Endothelial cell (in vitro differentiated cells): ENCODE data around the gene RABL2B. TPM values are rescaled to one million over a fixed set of nuclear protein-coding genes. Genes with fewer than 3 reads are reported as not detected.

ENCODE experiments used
- DNase-seq: peaks from one replicate; pipeline ENCODE4 v3.0.0; 2021; ENCODE audit warnings: low spot score
- H3K27ac Mint-ChIP-seq: one replicate; pipeline ENCODE4 v1.8.0; 2021; ENCODE audit warnings: mixed read lengths, inconsistent platforms; ENCODE audit not compliant: unreplicated experiment
- H3K27me3 Mint-ChIP-seq: one replicate; pipeline ENCODE4 v1.8.0; 2021; ENCODE audit warnings: mild to moderate bottlenecking, moderate library complexity, mixed read lengths, inconsistent platforms; ENCODE audit not compliant: unreplicated experiment
- H3K36me3 Mint-ChIP-seq: one replicate; pipeline ENCODE4 v1.8.0; 2021; ENCODE audit warnings: mild to moderate bottlenecking, low read depth, mixed read lengths, inconsistent platforms; ENCODE audit not compliant: unreplicated experiment
- H3K4me1 Mint-ChIP-seq: one replicate; pipeline ENCODE4 v1.8.0; 2021; ENCODE audit warnings: mild to moderate bottlenecking, mixed read lengths, inconsistent platforms; ENCODE audit not compliant: unreplicated experiment
- H3K4me3 Mint-ChIP-seq: one replicate; pipeline ENCODE4 v1.8.0; 2021; ENCODE audit warnings: mild to moderate bottlenecking, mixed read lengths, inconsistent platforms; ENCODE audit not compliant: unreplicated experiment
- H3K9me3 Mint-ChIP-seq: one replicate; pipeline ENCODE4 v1.8.0; 2021; ENCODE audit warnings: mixed read lengths, inconsistent platforms; ENCODE audit not compliant: unreplicated experiment
- total RNA-seq: library from RNA; stranded (reverse); fragmentation: NEBNext Ultra II Directional; extraction: Animal tissue kit (Norgen Biotek cat#: 25700); gene quantifications from one replicate; pipeline ENCODE4 v1.2.1, GENCODE V29; 2021; ENCODE audit not compliant: unreplicated experiment
- TF ChIP-seq, protein P1 (sequence below): fragments of 200-600 bp; sonication (generic); IDR thresholded peaks from one replicate; pipeline ENCODE4 v1.5.0; 2021; ENCODE audit warnings: antibody characterized with exemption; ENCODE audit not compliant: unreplicated experiment

Gene RABL2B
- total RNA-seq, 1 donor from 2014 or later: 31.1 TPM

DNA sequence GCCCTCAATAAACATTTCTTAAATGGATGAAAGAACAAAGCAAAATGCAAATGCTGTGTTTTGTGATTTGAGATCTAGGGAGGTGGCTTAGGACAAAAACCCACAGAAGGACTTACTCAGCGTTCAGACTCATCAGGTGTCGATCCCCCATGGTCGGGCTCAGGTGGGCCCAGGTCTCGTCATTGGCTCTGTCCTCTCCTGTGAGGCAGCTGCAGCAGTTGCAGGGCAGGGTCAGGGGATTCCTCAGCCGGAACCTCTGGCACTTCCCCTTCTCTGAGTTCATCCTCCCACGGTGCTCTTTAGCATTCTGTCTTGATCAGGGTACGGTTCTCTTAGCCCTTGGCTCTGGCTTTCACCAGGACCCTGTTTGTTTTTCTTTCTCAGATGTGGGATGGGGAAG, 59.4 kb downstream of the RABL2B start:
- Mint-ChIP-seq H3K27me3 (peaks cover 59% of the 10 kb centered on the region), H3K4me1 (peaks cover 22% of the 10 kb centered on the region), H3K27ac (peak overlapping the region; percentile 71), H3K36me3 (peaks cover 62% of the 10 kb centered on the region), H3K9me3 (no peaks in the 10 kb centered on the region), H3K4me3 (peak overlapping the region; percentile 72)
- TF ChIP-seq, protein P1, sequence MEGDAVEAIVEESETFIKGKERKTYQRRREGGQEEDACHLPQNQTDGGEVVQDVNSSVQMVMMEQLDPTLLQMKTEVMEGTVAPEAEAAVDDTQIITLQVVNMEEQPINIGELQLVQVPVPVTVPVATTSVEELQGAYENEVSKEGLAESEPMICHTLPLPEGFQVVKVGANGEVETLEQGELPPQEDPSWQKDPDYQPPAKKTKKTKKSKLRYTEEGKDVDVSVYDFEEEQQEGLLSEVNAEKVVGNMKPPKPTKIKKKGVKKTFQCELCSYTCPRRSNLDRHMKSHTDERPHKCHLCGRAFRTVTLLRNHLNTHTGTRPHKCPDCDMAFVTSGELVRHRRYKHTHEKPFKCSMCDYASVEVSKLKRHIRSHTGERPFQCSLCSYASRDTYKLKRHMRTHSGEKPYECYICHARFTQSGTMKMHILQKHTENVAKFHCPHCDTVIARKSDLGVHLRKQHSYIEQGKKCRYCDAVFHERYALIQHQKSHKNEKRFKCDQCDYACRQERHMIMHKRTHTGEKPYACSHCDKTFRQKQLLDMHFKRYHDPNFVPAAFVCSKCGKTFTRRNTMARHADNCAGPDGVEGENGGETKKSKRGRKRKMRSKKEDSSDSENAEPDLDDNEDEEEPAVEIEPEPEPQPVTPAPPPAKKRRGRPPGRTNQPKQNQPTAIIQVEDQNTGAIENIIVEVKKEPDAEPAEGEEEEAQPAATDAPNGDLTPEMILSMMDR: no peak
- no peak for DNase-seq

GRCh38 chr22:50722716-50723428, 60.6 kb downstream of the RABL2B start:
- Mint-ChIP-seq H3K9me3 (no peaks in the 10 kb centered on the region), H3K27me3 (peaks cover 56% of the 10 kb centered on the region), H3K36me3 (peaks cover 68% of the 10 kb centered on the region), H3K27ac (peak overlapping the region; percentile 83), H3K4me3 (peak overlapping the region; percentile 85), H3K4me1 (peaks cover 31% of the 10 kb centered on the region)
- no peak for DNase-seq
- TF ChIP-seq, protein P1: no peak

DNA sequence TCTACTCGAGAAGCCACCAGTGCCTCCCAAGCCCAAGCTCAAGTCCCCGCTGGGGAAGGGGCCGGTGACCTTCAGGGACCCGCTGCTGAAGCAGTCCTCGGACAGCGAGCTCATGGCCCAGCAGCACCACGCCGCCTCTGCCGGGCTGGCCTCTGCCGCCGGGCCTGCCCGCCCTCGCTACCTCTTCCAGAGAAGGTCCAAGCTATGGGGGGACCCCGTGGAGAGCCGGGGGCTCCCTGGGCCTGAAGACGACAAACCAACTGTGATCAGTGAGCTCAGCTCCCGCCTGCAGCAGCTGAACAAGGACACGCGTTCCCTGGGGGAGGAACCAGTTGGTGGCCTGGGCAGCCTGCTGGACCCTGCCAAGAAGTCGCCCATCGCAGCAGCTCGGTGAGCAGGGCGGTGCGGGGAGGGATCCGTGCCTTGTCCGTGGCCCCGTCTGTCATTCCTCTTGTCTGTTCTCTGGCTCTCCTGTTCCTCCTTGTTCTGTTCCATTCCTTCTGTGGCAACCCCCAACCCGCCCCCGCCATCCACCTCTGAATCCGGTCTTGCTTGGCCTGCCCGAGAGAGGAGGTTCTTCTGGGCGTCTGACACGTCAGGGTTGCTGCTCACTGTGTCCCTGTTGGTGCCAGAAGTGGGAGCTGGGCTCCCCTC, 61.3 kb downstream of the RABL2B start:
- TF ChIP-seq, protein P1: no peak
- no peaks in the 10 kb centered on the region for H3K9me3 Mint-ChIP-seq
- H3K27ac Mint-ChIP-seq: peak overlapping the region; percentile 52
- peaks cover 68% of the 10 kb centered on the region for H3K36me3 Mint-ChIP-seq
- DNase-seq: no peak
- peak overlapping the region; percentile 85 for H3K4me3 Mint-ChIP-seq
- peaks cover 32% of the 10 kb centered on the region for H3K4me1 Mint-ChIP-seq
- peaks cover 56% of the 10 kb centered on the region for H3K27me3 Mint-ChIP-seq

DNA sequence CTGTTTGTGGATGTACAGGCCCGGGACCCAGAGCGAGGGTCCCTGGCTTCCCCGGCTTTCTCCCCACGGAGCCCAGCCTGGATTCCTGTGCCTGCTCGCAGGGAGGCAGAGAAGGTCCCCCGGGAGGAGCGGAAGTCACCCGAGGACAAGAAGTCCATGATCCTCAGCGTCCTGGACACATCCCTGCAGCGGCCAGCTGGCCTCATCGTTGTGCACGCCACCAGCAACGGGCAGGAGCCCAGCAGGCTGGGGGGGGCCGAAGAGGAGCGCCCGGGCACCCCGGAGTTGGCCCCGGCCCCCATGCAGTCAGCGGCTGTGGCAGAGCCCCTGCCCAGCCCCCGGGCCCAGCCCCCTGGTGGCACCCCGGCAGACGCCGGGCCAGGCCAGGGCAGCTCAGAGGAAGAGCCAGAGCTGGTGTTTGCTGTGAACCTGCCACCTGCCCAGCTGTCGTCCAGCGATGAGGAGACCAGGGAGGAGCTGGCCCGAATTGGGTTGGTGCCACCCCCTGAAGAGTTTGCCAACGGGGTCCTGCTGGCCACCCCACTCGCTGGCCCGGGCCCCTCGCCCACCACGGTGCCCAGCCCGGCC, 62.1 kb downstream of the RABL2B start:
- Mint-ChIP-seq H3K4me1 (peaks cover 37% of the 10 kb centered on the region), H3K27me3 (peaks cover 56% of the 10 kb centered on the region), H3K36me3 (peaks cover 69% of the 10 kb centered on the region), H3K27ac (no peak overlapping the region), H3K9me3 (no peaks in the 10 kb centered on the region), H3K4me3 (no peak overlapping the region)
- no peak for DNase-seq
- TF ChIP-seq, protein P1: no peak
